Breast epithelium (tissue), 4 donors: Measurements from ENCODE around the gene SKAP2. TPM values are rescaled to one million over a fixed set of nuclear protein-coding genes. Genes with fewer than 3 reads are reported as not detected.

ENCODE experiments used
- DNase-seq, 2 donors: peaks; one replicate each; pipeline ENCODE4 v3.0.0-alpha.2; 2019; ENCODE audit warnings: low spot score in 2 of 2
- H3K27ac ChIP-seq, 2 donors: fragments of 200-600 bp; sonication (generic) in 1 of 2; one replicate each; pipeline ENCODE4 v1.5.1; 2016 to 2019; ENCODE audit warnings: mild to moderate bottlenecking in 1 of 2
- H3K27me3 ChIP-seq, 2 donors: fragments of 200-600 bp; sonication (generic) in 1 of 2; one replicate each; pipeline versions ENCODE4 v1.5.1 to v1.6.0; 2017 to 2019; ENCODE audit warnings: control low read depth in 1 of 2, mild to moderate bottlenecking in 1 of 2
- H3K36me3 ChIP-seq: fragments of 200-600 bp; one replicate; pipeline ENCODE4 v1.5.1; 2019
- H3K4me1 ChIP-seq, 2 donors: fragments of 200-600 bp; sonication (generic); one replicate each; pipeline ENCODE4 v1.5.1; 2016 to 2019; ENCODE audit warnings: control low read depth in 1 of 2
- H3K4me3 ChIP-seq, 3 donors: fragments of 200-600 bp; sonication (generic); 1 replicate in 2 of 3; 2 replicates in 1 of 3; pipeline ENCODE4 v1.5.1; 2016 to 2019; ENCODE audit warnings: mild to moderate bottlenecking in 3 of 3, moderate library complexity in 2 of 3
- H3K9me3 ChIP-seq, 2 donors: fragments of 200-600 bp; sonication (generic) in 1 of 2; one replicate each; pipeline ENCODE4 v1.5.1; 2016 to 2019; ENCODE audit warnings: control low read depth in 1 of 2
- POLR2A ChIP-seq: fragments of 450-650 bp; IDR thresholded peaks from one replicate; pipeline ENCODE4 v1.6.1; 2016; ENCODE audit warnings: antibody characterized with exemption, mild to moderate bottlenecking, moderate library complexity
- POLR2AphosphoS5 ChIP-seq, 3 donors: sonication (generic); formaldehyde crosslinking; IDR thresholded peaks; one replicate each; pipeline ENCODE4 v1.6.1; 2017; ENCODE audit warnings: antibody characterized with exemption in 3 of 3
- intact Hi-C: fragments of 100-400 bp; cut with DNase I; formaldehyde crosslinking; loops from one replicate; pipeline ENCODE4 v1.15.1; 2023; ENCODE audit warnings: low total_unique reads
- total RNA-seq, 3 donors: library from RNA; depleted of rRNA; stranded (reverse); fragments of >200 nt; gene quantifications; one replicate each; pipeline ENCODE4 v1.1.0, GENCODE V29; 2016
- TF ChIP-seq, protein P1 (sequence below), 3 donors: fragments of 450-650 bp; IDR thresholded peaks; one replicate each; pipeline ENCODE4 v1.5.1; 2016 to 2017; ENCODE audit warnings: antibody characterized with exemption in 3 of 3, mild to moderate bottlenecking in 3 of 3, moderate library complexity in 3 of 3

SKAP2 gene
- total RNA-seq, 3 donors from 2014 or later, result 26.5 to 46.5 (median 35.7) TPM

DNA sequence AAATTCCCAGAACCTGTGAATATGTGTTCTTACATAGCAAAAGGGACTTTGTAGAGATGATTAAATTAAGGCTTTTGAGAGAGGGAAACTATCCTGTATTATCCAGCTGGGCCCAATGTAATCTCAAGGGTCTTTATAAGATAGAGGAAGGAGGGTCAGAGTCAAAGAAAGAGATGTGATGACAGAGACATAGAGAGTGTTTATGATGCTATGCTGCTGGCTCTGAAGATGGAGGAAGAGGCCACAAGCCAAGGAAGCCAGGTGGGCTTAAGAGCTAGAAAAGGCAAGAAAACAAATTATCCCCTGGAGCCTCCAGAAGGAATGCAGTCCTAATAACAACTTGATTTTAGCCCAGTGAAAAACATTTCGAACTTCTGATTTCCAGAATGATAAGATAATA lies 15.3 kb upstream of the SKAP2 start:
- Histone ChIP-seq H3K36me3 (no peaks in the 10 kb centered on the region), H3K4me1 (no peaks in the 10 kb centered on the region), H3K27ac (no peak overlapping the region), H3K27me3 (no peaks in the 10 kb centered on the region), H3K4me3 (no peak overlapping the region), H3K9me3 (peaks cover 0 to 10% of the 10 kb centered on the region in 2 donors)
- intact Hi-C loops, result no loop called here
- no peak for DNase-seq
- TF ChIP-seq POLR2AphosphoS5 (IDR thresholded peaks at IDR 0.05) (no peak), POLR2A (no peak)
- TF ChIP-seq, protein P1, sequence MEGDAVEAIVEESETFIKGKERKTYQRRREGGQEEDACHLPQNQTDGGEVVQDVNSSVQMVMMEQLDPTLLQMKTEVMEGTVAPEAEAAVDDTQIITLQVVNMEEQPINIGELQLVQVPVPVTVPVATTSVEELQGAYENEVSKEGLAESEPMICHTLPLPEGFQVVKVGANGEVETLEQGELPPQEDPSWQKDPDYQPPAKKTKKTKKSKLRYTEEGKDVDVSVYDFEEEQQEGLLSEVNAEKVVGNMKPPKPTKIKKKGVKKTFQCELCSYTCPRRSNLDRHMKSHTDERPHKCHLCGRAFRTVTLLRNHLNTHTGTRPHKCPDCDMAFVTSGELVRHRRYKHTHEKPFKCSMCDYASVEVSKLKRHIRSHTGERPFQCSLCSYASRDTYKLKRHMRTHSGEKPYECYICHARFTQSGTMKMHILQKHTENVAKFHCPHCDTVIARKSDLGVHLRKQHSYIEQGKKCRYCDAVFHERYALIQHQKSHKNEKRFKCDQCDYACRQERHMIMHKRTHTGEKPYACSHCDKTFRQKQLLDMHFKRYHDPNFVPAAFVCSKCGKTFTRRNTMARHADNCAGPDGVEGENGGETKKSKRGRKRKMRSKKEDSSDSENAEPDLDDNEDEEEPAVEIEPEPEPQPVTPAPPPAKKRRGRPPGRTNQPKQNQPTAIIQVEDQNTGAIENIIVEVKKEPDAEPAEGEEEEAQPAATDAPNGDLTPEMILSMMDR (IDR thresholded peaks at IDR 0.05), result no peak

DNA sequence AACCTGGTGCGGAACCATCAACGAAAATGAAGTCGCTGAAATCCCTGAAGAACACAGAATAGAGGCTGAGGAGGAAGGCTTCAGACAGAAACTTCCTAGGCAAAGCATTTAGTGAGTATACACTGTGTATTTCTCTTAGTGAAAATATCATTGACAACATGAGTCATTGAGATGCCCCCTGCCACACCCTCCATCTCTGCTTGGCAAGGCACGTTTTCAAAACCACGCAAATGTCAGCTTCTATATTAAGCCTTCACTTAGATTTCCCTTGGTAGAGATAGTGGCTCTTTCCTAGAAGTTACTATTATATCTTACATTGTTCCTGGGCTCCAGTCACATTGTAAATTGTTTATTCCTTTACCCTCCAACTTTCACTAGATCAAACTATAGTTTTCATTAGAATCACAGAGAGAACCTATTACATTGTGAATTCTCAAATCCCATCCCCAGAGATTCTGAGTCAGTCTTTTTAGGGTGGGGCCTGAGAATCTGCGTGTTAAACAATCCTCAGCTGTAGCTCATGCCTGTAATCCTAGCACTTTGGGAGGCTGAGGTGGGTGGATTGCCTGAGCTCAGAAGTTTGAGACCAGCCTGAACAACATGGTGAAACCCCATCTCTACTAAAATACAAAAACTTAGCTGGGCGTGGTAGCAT lies 4.6 kb upstream of the SKAP2 start:
- TF ChIP-seq POLR2A, result no peak
- no peak for TF ChIP-seq POLR2AphosphoS5 (IDR thresholded peaks at IDR 0.05)
- TF ChIP-seq, protein P1 (IDR thresholded peaks at IDR 0.05), result no peak
- no peaks in the 10 kb centered on the region for H3K27me3 ChIP-seq

DNA sequence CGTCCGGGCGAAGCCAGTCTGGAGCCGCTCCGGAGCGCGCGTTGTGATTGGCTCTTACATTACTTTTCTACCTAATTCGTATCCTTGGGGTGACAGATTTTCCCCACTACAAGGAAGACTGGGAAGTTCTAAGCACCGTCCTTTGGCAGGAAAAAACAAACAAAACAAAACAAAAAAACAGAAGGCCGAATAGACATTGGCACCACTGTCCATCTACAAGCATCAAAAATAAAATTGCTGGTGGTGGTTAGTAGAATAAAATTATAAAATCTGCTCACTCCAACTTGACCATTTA lies 651 bp upstream of the SKAP2 start:
- TF ChIP-seq POLR2A (no peak), POLR2AphosphoS5 (IDR thresholded peaks at IDR 0.05) (no peak)
- TF ChIP-seq, protein P1 (IDR thresholded peaks at IDR 0.05), result no peak
- Histone ChIP-seq H3K9me3 (no peaks in the 10 kb centered on the region), H3K27me3 (no peaks in the 10 kb centered on the region), H3K36me3 (no peaks in the 10 kb centered on the region), H3K4me1 (no peaks in the 10 kb centered on the region), H3K27ac (peak overlapping the region; percentile 95 to 97), H3K4me3 (peak overlapping the region; percentile 78 to 91 (median 82))
- peak in 1 of 2 donors; percentile 55 for DNase-seq
- intact Hi-C loops, result no loop called here

More for the DNA sequence above, 4.6 kb upstream of the SKAP2 start:
- Histone ChIP-seq H3K4me3 (no peak overlapping the region), H3K4me1 (no peaks in the 10 kb centered on the region), H3K27ac (no peak overlapping the region), H3K36me3 (no peaks in the 10 kb centered on the region), H3K9me3 (no peaks in the 10 kb centered on the region)
- no peak for DNase-seq
- intact Hi-C loops, result no loop called here

DNA sequence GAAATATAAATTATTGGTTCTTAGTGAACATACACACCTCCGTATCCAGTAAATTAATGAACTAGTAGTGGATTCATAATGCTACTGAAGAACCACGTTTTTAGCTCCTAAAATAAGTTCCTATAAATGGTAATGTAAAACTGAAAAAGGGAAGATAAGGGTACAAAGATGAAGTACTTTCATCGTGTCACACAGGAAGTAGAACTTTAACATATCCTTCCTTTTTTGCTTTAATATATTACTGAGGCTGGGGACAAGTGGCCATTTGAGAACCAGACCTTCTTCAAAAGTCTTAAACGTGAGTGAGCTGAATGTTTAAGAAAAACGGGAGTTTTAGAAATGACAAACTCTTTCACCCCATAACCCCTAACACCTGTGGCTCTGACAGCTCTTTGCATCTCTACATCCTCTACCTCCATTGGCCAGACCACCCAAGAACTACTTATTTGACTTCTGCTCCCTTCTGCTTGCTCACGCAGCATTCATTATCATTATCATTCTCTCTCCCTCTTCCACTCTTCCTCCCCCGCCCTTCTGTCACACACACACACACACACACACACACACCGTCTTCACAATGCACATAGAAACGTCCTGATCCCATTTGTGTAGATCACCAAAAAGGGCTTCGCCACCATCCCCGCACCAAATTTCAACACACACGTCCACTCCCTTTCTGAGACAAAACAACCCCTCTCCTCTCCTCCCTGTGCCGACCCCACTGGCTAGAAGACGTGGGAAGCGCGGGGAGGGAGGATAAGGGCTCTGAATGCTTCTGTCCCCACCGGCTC lies 677 bp downstream of the SKAP2 start:
- intact Hi-C loops, result no loop called here
- no peaks in the 10 kb centered on the region for H3K4me1 ChIP-seq

More for the DNA sequence above, 677 bp downstream of the SKAP2 start:
- Histone ChIP-seq H3K9me3 (no peaks in the 10 kb centered on the region), H3K27me3 (no peaks in the 10 kb centered on the region), H3K27ac (peak overlapping the region; percentile 95 to 97), H3K36me3 (no peaks in the 10 kb centered on the region), H3K4me3 (peak overlapping the region; percentile 78 to 91 (median 82))
- no peak for DNase-seq
- TF ChIP-seq, protein P1 (IDR thresholded peaks at IDR 0.05), result peak in 1 of 3 donors; percentile 18
- TF ChIP-seq POLR2AphosphoS5 (IDR thresholded peaks at IDR 0.05) (no peak), POLR2A (no peak)
